Type B pancreatic cell (in vitro differentiated cells): ENCODE results near the gene SGMS1. TPM values are rescaled to one million over a fixed set of nuclear protein-coding genes. Genes with fewer than 3 reads are reported as not detected.

Experiments
- DNase-seq: peaks from one replicate; pipeline ENCODE4 v3.0.0; 2021; ENCODE audit warnings: mixed read lengths; ENCODE audit not compliant: unreplicated experiment; ENCODE audit errors: extremely low spot score
- H3K27ac Mint-ChIP-seq: 2 replicates; pipeline ENCODE4 v1.8.0; 2021; ENCODE audit warnings: mild to moderate bottlenecking, mixed read lengths
- H3K27me3 Mint-ChIP-seq: 2 replicates; pipeline ENCODE4 v1.8.0; 2021; ENCODE audit warnings: mixed read lengths
- H3K36me3 Mint-ChIP-seq: 2 replicates; pipeline ENCODE4 v1.8.0; 2021; ENCODE audit warnings: mixed read lengths
- H3K4me1 Mint-ChIP-seq: one replicate; pipeline ENCODE4 v1.8.0; 2021; ENCODE audit warnings: mixed read lengths; ENCODE audit not compliant: unreplicated experiment
- H3K4me3 Mint-ChIP-seq: 2 replicates; pipeline ENCODE4 v1.8.0; 2021; ENCODE audit warnings: mild to moderate bottlenecking, mixed read lengths
- H3K9me3 Mint-ChIP-seq: 2 replicates; pipeline ENCODE4 v1.8.0; 2021; ENCODE audit warnings: mixed read lengths
- total RNA-seq: library from RNA; stranded (reverse); gene quantifications from 2 replicates; pipeline ENCODE4 v1.2.1, GENCODE V29; 2021; ENCODE audit warnings: low replicate concordance
- TF ChIP-seq, protein P1 (sequence below): fragments of 200-600 bp; sonication (generic); conservative IDR thresholded peaks from 2 replicates; pipeline ENCODE4 v1.5.0; 2021; ENCODE audit warnings: antibody characterized with exemption, mild to moderate bottlenecking

The SGMS1 gene
- total RNA-seq, 1 donor from 2014 or later: 15.1 TPM

DNA sequence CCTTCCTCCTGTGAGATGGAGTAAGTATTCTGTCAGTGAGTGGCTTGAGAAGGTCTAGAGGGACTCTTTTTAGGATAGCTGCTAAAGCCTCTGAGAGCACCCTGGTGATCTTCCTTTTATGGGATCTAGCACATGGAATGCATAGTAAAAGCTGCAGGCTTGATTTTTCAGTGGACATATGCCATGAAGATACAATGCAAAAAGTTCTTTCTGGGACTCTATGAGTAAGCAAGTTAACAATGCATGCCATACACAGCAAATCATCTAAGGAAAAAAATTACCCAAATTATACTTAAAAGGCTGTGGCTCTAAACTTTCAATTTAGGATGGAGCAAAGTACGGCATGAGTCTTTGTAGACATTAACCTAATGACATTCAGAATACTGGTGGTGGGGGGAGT is 154.5 kb downstream of the SGMS1 start:
- no peaks in the 10 kb centered on the region for H3K27me3 Mint-ChIP-seq
- H3K36me3 Mint-ChIP-seq: no peaks in the 10 kb centered on the region
- TF ChIP-seq, protein P1, sequence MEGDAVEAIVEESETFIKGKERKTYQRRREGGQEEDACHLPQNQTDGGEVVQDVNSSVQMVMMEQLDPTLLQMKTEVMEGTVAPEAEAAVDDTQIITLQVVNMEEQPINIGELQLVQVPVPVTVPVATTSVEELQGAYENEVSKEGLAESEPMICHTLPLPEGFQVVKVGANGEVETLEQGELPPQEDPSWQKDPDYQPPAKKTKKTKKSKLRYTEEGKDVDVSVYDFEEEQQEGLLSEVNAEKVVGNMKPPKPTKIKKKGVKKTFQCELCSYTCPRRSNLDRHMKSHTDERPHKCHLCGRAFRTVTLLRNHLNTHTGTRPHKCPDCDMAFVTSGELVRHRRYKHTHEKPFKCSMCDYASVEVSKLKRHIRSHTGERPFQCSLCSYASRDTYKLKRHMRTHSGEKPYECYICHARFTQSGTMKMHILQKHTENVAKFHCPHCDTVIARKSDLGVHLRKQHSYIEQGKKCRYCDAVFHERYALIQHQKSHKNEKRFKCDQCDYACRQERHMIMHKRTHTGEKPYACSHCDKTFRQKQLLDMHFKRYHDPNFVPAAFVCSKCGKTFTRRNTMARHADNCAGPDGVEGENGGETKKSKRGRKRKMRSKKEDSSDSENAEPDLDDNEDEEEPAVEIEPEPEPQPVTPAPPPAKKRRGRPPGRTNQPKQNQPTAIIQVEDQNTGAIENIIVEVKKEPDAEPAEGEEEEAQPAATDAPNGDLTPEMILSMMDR: no peak
- no peaks in the 10 kb centered on the region for H3K9me3 Mint-ChIP-seq
- H3K4me3 Mint-ChIP-seq: no peak overlapping the region
- no peak for DNase-seq
- H3K4me1 Mint-ChIP-seq: peaks cover 19% of the 10 kb centered on the region
- no peak overlapping the region for H3K27ac Mint-ChIP-seq

DNA sequence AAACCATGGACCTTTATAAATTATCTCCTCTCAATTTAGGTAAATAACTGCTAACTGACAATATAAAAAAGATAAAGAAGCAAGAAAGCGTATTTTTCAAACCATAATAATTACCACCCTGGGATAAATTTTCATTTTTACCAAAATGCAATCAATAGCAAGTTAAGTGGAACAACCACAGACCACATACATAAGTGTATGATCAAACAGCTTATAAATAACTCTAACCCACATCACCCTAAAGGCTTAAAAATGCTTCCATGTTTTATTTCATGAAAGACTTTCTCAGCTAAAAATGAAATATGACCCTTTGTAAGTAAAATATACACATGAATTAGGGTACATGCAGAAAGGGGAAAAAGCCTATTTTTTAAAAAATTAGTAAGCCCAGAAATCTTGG is 156.5 kb downstream of the SGMS1 start:
- TF ChIP-seq, protein P1: no peak
- no peak overlapping the region for H3K4me3 Mint-ChIP-seq
- H3K4me1 Mint-ChIP-seq: peaks cover 19% of the 10 kb centered on the region
- H3K27ac Mint-ChIP-seq: no peak overlapping the region
- no peaks in the 10 kb centered on the region for H3K36me3 Mint-ChIP-seq
- DNase-seq: no peak
- no peaks in the 10 kb centered on the region for H3K27me3 Mint-ChIP-seq
- H3K9me3 Mint-ChIP-seq: no peaks in the 10 kb centered on the region

DNA sequence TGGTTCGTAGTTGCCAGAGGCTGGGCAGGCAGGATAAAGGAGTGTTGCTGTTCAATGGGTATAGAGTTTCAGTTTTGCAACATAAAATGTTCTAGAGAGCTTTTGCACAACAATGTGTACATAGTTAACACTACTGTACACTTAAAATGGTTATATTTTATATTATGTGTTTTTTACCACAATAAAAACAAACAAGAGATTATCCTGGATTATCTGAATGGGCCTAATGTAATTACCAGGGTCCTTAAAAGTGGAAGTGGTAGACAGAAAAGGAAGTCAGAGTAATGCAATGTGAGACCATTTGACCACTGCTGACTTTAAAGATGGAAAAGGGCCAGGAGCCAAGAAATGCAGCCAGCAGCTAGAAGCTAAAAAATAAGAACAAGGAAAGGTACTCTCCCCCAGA is 159.7 kb downstream of the SGMS1 start:
- Mint-ChIP-seq H3K9me3 (no peaks in the 10 kb centered on the region), H3K4me1 (no peaks in the 10 kb centered on the region), H3K4me3 (no peak overlapping the region), H3K27ac (no peak overlapping the region), H3K36me3 (peaks cover 5% of the 10 kb centered on the region), H3K27me3 (no peaks in the 10 kb centered on the region)
- no peak for DNase-seq
- TF ChIP-seq, protein P1: no peak

DNA sequence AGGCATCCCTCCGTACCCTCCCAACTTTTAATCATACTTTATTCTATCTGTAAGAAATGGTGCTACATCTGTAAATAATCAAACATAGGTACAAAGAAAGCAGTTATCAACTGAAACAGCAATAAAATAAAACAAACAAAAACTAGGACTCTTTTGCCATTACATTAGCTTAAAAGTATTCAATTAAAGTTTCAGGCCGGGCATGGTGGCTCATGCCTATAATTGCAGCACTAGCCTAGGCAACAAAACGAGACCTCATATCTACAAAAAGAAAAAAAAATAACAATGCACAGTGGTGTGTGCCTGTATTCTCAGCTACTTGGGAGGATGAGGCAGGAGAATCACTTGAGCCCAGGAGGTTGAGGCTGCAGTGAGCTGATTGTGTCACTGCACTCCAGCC is 161.9 kb downstream of the SGMS1 start:
- Mint-ChIP-seq H3K4me3 (no peak overlapping the region), H3K9me3 (no peaks in the 10 kb centered on the region), H3K4me1 (no peaks in the 10 kb centered on the region), H3K27me3 (no peaks in the 10 kb centered on the region), H3K27ac (no peak overlapping the region), H3K36me3 (peaks cover 5% of the 10 kb centered on the region)
- no peak for DNase-seq
- TF ChIP-seq, protein P1: no peak

DNA sequence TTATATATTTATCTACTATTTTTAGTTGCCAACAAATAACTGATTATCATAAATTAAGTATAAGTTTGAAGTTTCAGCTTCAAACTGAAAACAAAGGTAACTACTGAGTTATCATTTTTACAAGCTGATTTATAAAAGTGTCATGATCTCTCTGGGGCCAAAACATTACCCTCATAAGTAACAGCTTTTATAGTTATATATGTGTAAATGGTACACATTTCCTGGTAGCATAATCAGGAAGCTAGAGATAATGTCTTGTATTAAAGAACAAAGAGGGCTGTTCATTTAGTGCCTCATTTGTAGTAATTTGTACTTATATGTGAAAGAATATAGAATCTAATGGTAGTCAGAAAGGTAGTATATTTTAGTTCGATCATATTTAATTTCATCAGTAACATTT is 162.6 kb downstream of the SGMS1 start:
- H3K27me3 Mint-ChIP-seq: no peaks in the 10 kb centered on the region
- H3K36me3 Mint-ChIP-seq: peaks cover 5% of the 10 kb centered on the region
- H3K27ac Mint-ChIP-seq: no peak overlapping the region
- H3K9me3 Mint-ChIP-seq: no peaks in the 10 kb centered on the region
- no peak for DNase-seq
- H3K4me3 Mint-ChIP-seq: no peak overlapping the region
- no peaks in the 10 kb centered on the region for H3K4me1 Mint-ChIP-seq
- TF ChIP-seq, protein P1: no peak

DNA sequence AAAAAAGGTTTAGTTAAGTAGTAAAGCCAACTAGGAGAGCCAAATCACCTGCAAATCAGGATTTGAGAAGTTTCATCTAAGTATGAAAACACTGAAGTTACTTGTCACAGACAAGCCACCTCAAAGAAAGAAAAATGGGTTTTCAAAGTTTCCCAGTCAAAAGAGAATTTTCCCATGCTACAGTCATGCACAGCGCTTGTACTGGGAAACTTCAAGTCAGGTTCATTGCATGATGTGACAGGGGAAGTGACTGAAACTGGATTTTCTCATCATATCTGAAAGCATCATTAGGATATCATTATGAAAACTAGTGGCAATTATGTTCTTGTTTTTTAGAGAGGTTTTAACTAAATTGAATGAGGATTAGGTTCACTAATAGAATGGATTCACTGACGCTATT is 167.0 kb downstream of the SGMS1 start:
- no peak for DNase-seq
- no peaks in the 10 kb centered on the region for H3K27me3 Mint-ChIP-seq
- no peak overlapping the region for H3K4me3 Mint-ChIP-seq
- no peak overlapping the region for H3K27ac Mint-ChIP-seq
- no peaks in the 10 kb centered on the region for H3K9me3 Mint-ChIP-seq
- TF ChIP-seq, protein P1: no peak
- no peaks in the 10 kb centered on the region for H3K4me1 Mint-ChIP-seq
- H3K36me3 Mint-ChIP-seq: peaks cover 5% of the 10 kb centered on the region
